K562 (cell line): ENCODE results near the gene CBFA2T2. TPM values are rescaled to one million over a fixed set of nuclear protein-coding genes. Genes with fewer than 3 reads are reported as not detected.

Experiments
- ATAC-seq: fragments of 200-7000 bp; cut with Tn5 transposase; 3 replicates; pipeline ENCODE4 v1.9.1; 2020; ENCODE audit warnings: moderate library complexity
- BruUV-seq: library from RNA; stranded (reverse); fragments of 400-500 nt; replicated peaks from 2 replicates; lab custom pipeline; 2021; lab: Mats Ljungman, UMichigan
- CTCF ChIA-PET: fragments of 300-600 bp; formaldehyde crosslinking; extraction: SDS; loops from one replicate; lab custom pipeline; 2021; ENCODE audit warnings: low intra/inter-chr PET ratio; lab: Yijun Ruan, JAX
- POLR2A ChIA-PET: fragments of 300-600, 350-650 bp; sonication (Branson Sonifier 250); formaldehyde crosslinking; extraction: SDS; loops from one replicate; lab custom pipeline; 2021; ENCODE audit warnings: antibody characterized with exemption, inconsistent platforms; lab: Yijun Ruan, JAX
- DNase-seq, 4 experiments: peaks; one replicate each; pipeline versions ENCODE4 v3.0.0 to v3.0.0-alpha.2; 2011 to 2018; ENCODE audit warnings: low spot score in 3 of 4, mixed read lengths in 3 of 4; ENCODE audit errors: extremely low read depth in 1 of 4
- FAIRE-seq: peaks from 2 replicates; lab custom pipeline; 2011; peaks lifted over from hg19 to GRCh38; lab: Jason Lieb, UNC
- H2AFZ ChIP-seq: 2 replicates; pipeline ENCODE4 v1.6.0; 2011; ENCODE audit warnings: low read depth, low read length, control low read depth, inconsistent platforms
- H3K27ac ChIP-seq: fragments of 200-600 bp; 3 replicates; pipeline ENCODE4 v1.8.0; 2011; ENCODE audit warnings: low read depth, mild to moderate bottlenecking, control low read depth, inconsistent platforms, low read length, moderate library complexity, mixed read lengths; ENCODE audit errors: extremely low read depth
- H3K27me3 ChIP-seq, 2 experiments: fragments of 300-600 bp in 1 of 2; 2 replicates in 1 of 2; 3 replicates in 1 of 2; pipeline versions ENCODE4 v1.6.0 to v1.8.0; 2011; ENCODE audit warnings: inconsistent platforms in 2 of 2, low read length in 2 of 2, mild to moderate bottlenecking in 1 of 2, mixed read lengths in 1 of 2, moderate library complexity in 1 of 2; ENCODE audit not compliant: control insufficient read depth in 2 of 2, insufficient read depth in 2 of 2
- H3K36me3 ChIP-seq: fragments of 300-600 bp; 3 replicates; pipeline ENCODE4 v1.8.0; 2011; ENCODE audit warnings: mild to moderate bottlenecking, low read length, inconsistent platforms; ENCODE audit not compliant: control insufficient read depth, insufficient read depth
- H3K4me1 ChIP-seq, 2 experiments: fragments of 200-600 bp in 1 of 2; replicated peaks in 1 of 2; 2 replicates in 1 of 2; 3 replicates in 1 of 2; pipeline versions ENCODE4 v1.5.1 to v1.8.0; 2011; ENCODE audit warnings: inconsistent platforms in 2 of 2, low read length in 2 of 2, mild to moderate bottlenecking in 1 of 2, mixed read lengths in 1 of 2, moderate library complexity in 1 of 2; ENCODE audit not compliant: control insufficient read depth in 2 of 2, insufficient read depth in 2 of 2
- H3K4me2 ChIP-seq: 2 replicates; pipeline ENCODE4 v1.6.1; 2011; ENCODE audit warnings: low read length, control low read depth, inconsistent platforms, mixed read lengths; ENCODE audit not compliant: insufficient read depth
- H3K4me3 ChIP-seq: fragments of 200-600 bp; sonication (generic), shearing (Covaris generic); 2 replicates; pipeline ENCODE4 v1.5.1; 2016; ENCODE audit warnings: control low read depth, inconsistent platforms
- H3K79me2 ChIP-seq: fragments of 200-600 bp; 3 replicates; pipeline ENCODE4 v1.8.0; 2011; ENCODE audit warnings: low read length, inconsistent platforms; ENCODE audit not compliant: control insufficient read depth, insufficient read depth
- H3K9ac ChIP-seq, 2 experiments: 2 replicates each; pipeline versions ENCODE4 v1.6.0 to v1.6.1; 2011; ENCODE audit warnings: low read depth in 2 of 2, low read length in 2 of 2, control low read depth in 1 of 2, inconsistent platforms in 1 of 2, mild to moderate bottlenecking in 1 of 2, mixed read lengths in 1 of 2; ENCODE audit not compliant: insufficient read depth in 1 of 2
- H3K9me1 ChIP-seq: one replicate; pipeline ENCODE4 v1.6.0; 2011; ENCODE audit warnings: inconsistent platforms, mild to moderate bottlenecking, low read length, moderate library complexity; ENCODE audit not compliant: control insufficient read depth, insufficient read depth
- H3K9me3 ChIP-seq: replicated peaks from 2 replicates; pipeline ENCODE4 v1.5.1; 2011; ENCODE audit warnings: low read depth, low read length, inconsistent platforms; ENCODE audit not compliant: control insufficient read depth, insufficient read depth
- H4K20me1 ChIP-seq: replicated peaks from 2 replicates; pipeline ENCODE4 v1.6.1; 2011; ENCODE audit warnings: low read length, inconsistent platforms, mixed read lengths; ENCODE audit not compliant: control insufficient read depth, insufficient read depth
- ELF2 ChIP-seq: fragments of 250-450 bp; sonication (Bioruptor Pico); IDR thresholded peaks from 2 replicates; pipeline ENCODE4 v1.5.0; 2021; ENCODE audit warnings: mild to moderate bottlenecking
- FOXA3 ChIP-seq, 2 experiments: fragments of 450-650 bp in 1 of 2; sonication (generic) in 1 of 2; formaldehyde crosslinking; IDR thresholded peaks in 1 of 2; conservative IDR thresholded peaks in 1 of 2; 2 replicates each; pipeline versions ENCODE4 v1.4.0 to v1.8.0; 2020 to 2022; ENCODE audit warnings: mild to moderate bottlenecking in 2 of 2, missing genetic modification reagents in 1 of 2
- KLF10 ChIP-seq: fragments of 250-450 bp; sonication (Bioruptor Pico); IDR thresholded peaks from 2 replicates; pipeline ENCODE4 v1.6.1; 2021; ENCODE audit warnings: matching md5 sums
- MCM2 ChIP-seq: fragments of 450-650 bp; IDR thresholded peaks from 2 replicates; pipeline ENCODE4 v1.6.1; 2017; ENCODE audit warnings: low read depth, mild to moderate bottlenecking
- NONO ChIP-seq, 2 experiments: fragments of 200-400 bp in 1 of 2; fragments of 450-650 bp in 1 of 2; formaldehyde crosslinking in 1 of 2; IDR thresholded peaks; 2 replicates each; pipeline ENCODE4 v1.6.1; 2017; ENCODE audit warnings: low read depth in 2 of 2, mild to moderate bottlenecking in 2 of 2, moderate library complexity in 2 of 2, low read length in 1 of 2
- RBM34 ChIP-seq: fragments of 200-400 bp; formaldehyde crosslinking; IDR thresholded peaks from 2 replicates; pipeline ENCODE4 v1.6.1; 2018; ENCODE audit warnings: low read length, borderline replicate concordance; ENCODE audit not compliant: insufficient read depth
- SAFB ChIP-seq: fragments of 200-400 bp; formaldehyde crosslinking; IDR thresholded peaks from 2 replicates; pipeline ENCODE4 v1.6.1; 2017; ENCODE audit warnings: low read depth, low read length, borderline replicate concordance
- TAF15 ChIP-seq: fragments of 200-400 bp; formaldehyde crosslinking; IDR thresholded peaks from 2 replicates; pipeline ENCODE4 v1.6.1; 2017; ENCODE audit warnings: mild to moderate bottlenecking, low read depth, low read length, moderate library complexity
- TEAD4 ChIP-seq, 2 experiments: sonication (generic) in 1 of 2; formaldehyde crosslinking in 1 of 2; IDR thresholded peaks; 2 replicates each; pipeline versions ENCODE4 v1.6.1 to v1.8.0; 2012 to 2022; ENCODE audit warnings: borderline replicate concordance in 1 of 2, inconsistent platforms in 1 of 2, low read length in 1 of 2, mild to moderate bottlenecking in 1 of 2, missing genetic modification reagents in 1 of 2
- THRB ChIP-seq: fragments of 450-650 bp; formaldehyde crosslinking; conservative IDR thresholded peaks from 2 replicates; pipeline ENCODE4 v1.4.0; 2022; ENCODE audit warnings: mild to moderate bottlenecking, missing genetic modification characterization
- U2AF2 ChIP-seq: fragments of 200-400 bp; formaldehyde crosslinking; optimal IDR thresholded peaks from 2 replicates; pipeline ENCODE3; 2017; ENCODE audit warnings: low read depth, mild to moderate bottlenecking, low read length
- USF2 ChIP-seq: sonication (generic); formaldehyde crosslinking; IDR thresholded peaks from 2 replicates; pipeline ENCODE4 v1.5.0; 2020; ENCODE audit warnings: missing genetic modification reagents
- WHSC1 ChIP-seq: IDR thresholded peaks from one replicate; pipeline ENCODE4 v1.6.1; 2012; ENCODE audit warnings: low read length, control low read depth, inconsistent platforms
- ZNF3 ChIP-seq: fragments of 250-450 bp; sonication (Bioruptor Pico); IDR thresholded peaks from 2 replicates; pipeline ENCODE4 v1.5.0; 2021; ENCODE audit warnings: mild to moderate bottlenecking, moderate library complexity
- ZNF518B ChIP-seq: fragments of 250-450 bp; sonication (Bioruptor Pico); IDR thresholded peaks from 2 replicates; pipeline ENCODE4 v1.5.0; 2021; ENCODE audit warnings: mild to moderate bottlenecking, moderate library complexity
- ZNF586 ChIP-seq: fragments of 450-650 bp; formaldehyde crosslinking; conservative IDR thresholded peaks from 2 replicates; pipeline ENCODE4 v1.4.0; 2020; ENCODE audit warnings: mild to moderate bottlenecking, moderate library complexity
- WGBS: fragments of 100-300 bp; shearing (Covaris generic); methylation state at CpG from one replicate; pipeline ENCODE4 v1.1.6; 2016; ENCODE audit warnings: low coverage, mixed read lengths; ENCODE audit not compliant: insufficient coverage; ENCODE audit errors: missing lambda C conversion rate; 5-methylcytosine and 5-hydroxymethylcytosine counted together
- in situ Hi-C: fragments of 300-500 bp; cut with MboI; formaldehyde crosslinking; loops from 4 replicates; pipeline ENCODE4 v1.15.0; 2018; ENCODE audit warnings: inconsistent platforms, mixed read lengths
- intact Hi-C: fragments of 100-400 bp; cut with micrococcal nuclease; formaldehyde crosslinking; loops from 2 replicates; pipeline ENCODE4 v1.14.2; 2022
- polyA plus RNA-seq, 8 experiments: library from polyadenylated mRNA; depleted of rRNA in 4 of 8; stranded (reverse) in 5 of 8; unstranded in 3 of 8; fragments of >200 nt; fragmentation: Nextera tagmentation in 2 of 8; fragmentation: Illumina TruSeq in 1 of 8; extraction: Ambion mirVana in 2 of 8; extraction: Trizol in 1 of 8; gene quantifications; 2 replicates each; pipeline versions ENCODE4 v1.2.1 to v1.2.3, GENCODE V29; 2011 to 2014; ENCODE audit warnings: inconsistent platforms in 1 of 8, missing spikeins in 1 of 8
- total RNA-seq, 7 experiments: library from RNA; depleted of rRNA in 6 of 7; stranded (reverse); fragments of >200 nt in 6 of 7; fragmentation: Illumina TruSeq in 2 of 7; extraction: Trizol in 2 of 7; gene quantifications; 2 replicates each; pipeline versions ENCODE4 v1.2.1 to v1.2.3, GENCODE V29; 2011 to 2021; ENCODE audit warnings: low replicate concordance in 1 of 7

Gene CBFA2T2
- total and polyA plus RNA-seq, 9 of the 15 experiments (the other 6 are each of a cell fraction or from before 2014, with no cell fraction given): 0.27 to 9.6 (median 5.8) TPM

- Histone ChIP-seq H3K9ac (no peak overlapping the region), H4K20me1 (no peaks in the 10 kb centered on the region), H3K27me3 (peaks cover 0 to 2% of the 10 kb centered on the region in 2 experiments; a peak in 1 of 5 replicates), H3K79me2 (no peaks in the 10 kb centered on the region), H3K4me3 (no peak overlapping the region), H3K36me3 (no peaks in the 10 kb centered on the region), H3K4me1 (no peaks in the 10 kb centered on the region), H3K9me3 (no peaks in the 10 kb centered on the region), H3K4me2 (no peak overlapping the region), H3K9me1 (no peaks in the 10 kb centered on the region), H3K27ac (no peak overlapping the region), H2AFZ (no peak overlapping the region)
- ATAC-seq: no peak
- intact Hi-C loops: no loop called here
- BruUV-seq: no TSS peak
- CTCF ChIA-PET: no interaction called here
- POLR2A ChIA-PET: interaction anchor here (0.6 kb wide), 1 partner anchor 114 kb away, joined by 4 read pairs; no protein-coding TSS in a partner anchor
- no peak for DNase-seq
- WGBS: 25% methylated on average over 3 of the region's 3 CpGs
- in situ Hi-C loops: no loop called here
- FAIRE-seq: no peak
- TF ChIP-seq ELF2 (CRISPR knock-in tag): no peak
- no peak for TF ChIP-seq WHSC1
- no peak for TF ChIP-seq ZNF3 (CRISPR knock-in tag)
- no peak for TF ChIP-seq KLF10 (CRISPR knock-in tag)
- TF ChIP-seq ZNF518B (CRISPR knock-in tag): no peak
- no peak for TF ChIP-seq U2AF2
- no peak for TF ChIP-seq USF2 (CRISPR knock-in tag)
- no peak for TF ChIP-seq RBM34
- no peak for TF ChIP-seq TAF15
- no peak for TF ChIP-seq NONO (IDR thresholded peaks at IDR 0.05; ENCODE audit: low read depth in 2 of 2, low read length in 1 of 2)
- no peak for TF ChIP-seq MCM2
- TF ChIP-seq ZNF586 (CRISPR knock-in tag): no peak
- no peak for TF ChIP-seq FOXA3 (CRISPR knock-in tag; conservative IDR thresholded peaks at IDR 0.05 in 1 of 2, IDR thresholded peaks at IDR 0.05 in 1 of 2)
- TF ChIP-seq TEAD4 (IDR thresholded peaks at IDR 0.05; ENCODE audit: low read length): no peak
- TF ChIP-seq TEAD4 (CRISPR knock-in tag; IDR thresholded peaks at IDR 0.05; ENCODE audit: borderline replicate concordance): no peak
- no peak for TF ChIP-seq THRB (CRISPR knock-in tag)
- TF ChIP-seq SAFB: no peak
These were observed 23.6 kb upstream of the CBFA2T2 start for GRCh38 chr20:33466303-33466646.
